Bronchus fibroblast of lung (primary cell): ENCODE results near the gene HSPA6. TPM values are rescaled to one million over a fixed set of nuclear protein-coding genes. Genes with fewer than 3 reads are reported as not detected.

Experiments used
- total RNA-seq: library from RNA; depleted of rRNA; stranded (reverse); fragments of >200 nt; gene quantifications from 2 replicates; pipeline ENCODE4 v1.2.3, GENCODE V29; 2015

Gene HSPA6
- under 0.01 TPM in 1 of 2 replicates, not detected in the other for total RNA-seq

DNA sequence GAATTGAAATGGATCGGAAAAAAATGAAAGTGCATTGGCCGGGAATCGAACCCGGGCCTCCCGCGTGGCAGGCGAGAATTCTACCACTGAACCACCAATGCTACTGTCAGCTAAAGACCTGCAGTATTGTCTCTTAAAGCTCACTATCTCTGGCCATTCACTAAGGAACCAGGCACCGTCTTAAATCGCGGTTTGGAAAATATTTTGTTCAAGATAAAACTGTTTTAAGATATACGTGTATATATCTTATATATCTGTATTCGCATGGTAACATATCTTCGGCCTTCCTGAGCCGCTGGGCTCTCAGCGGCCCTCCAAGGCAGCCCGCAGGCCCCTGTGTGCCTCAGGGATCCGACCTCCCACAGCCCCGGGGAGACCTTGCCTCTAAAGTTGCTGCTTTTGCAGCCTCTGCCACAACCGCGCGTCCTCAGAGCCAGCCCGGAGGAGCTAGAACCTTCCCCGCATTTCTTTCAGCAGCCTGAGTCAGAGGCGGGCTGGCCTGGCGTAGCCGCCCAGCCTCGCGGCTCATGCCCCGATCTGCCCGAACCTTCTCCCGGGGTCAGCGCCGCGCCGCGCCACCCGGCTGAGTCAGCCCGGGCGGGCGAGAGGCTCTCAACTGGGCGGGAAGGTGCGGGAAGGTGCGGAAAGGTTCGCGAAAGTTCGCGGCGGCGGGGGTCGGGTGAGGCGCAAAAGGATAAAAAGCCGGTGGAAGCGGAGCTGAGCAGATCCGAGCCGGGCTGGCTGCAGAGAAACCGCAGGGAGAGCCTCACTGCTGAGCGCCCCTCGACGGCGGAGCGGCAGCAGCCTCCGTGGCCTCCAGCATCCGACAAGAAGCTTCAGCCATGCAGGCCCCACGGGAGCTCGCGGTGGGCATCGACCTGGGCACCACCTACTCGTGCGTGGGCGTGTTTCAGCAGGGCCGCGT, at the start of gene HSPA6:
TSS of gene HSPA6 (plus strand) at position 724 of the 925 bp plus-strand sequence. CDS start at position 843, 119 bp downstream.

DNA sequence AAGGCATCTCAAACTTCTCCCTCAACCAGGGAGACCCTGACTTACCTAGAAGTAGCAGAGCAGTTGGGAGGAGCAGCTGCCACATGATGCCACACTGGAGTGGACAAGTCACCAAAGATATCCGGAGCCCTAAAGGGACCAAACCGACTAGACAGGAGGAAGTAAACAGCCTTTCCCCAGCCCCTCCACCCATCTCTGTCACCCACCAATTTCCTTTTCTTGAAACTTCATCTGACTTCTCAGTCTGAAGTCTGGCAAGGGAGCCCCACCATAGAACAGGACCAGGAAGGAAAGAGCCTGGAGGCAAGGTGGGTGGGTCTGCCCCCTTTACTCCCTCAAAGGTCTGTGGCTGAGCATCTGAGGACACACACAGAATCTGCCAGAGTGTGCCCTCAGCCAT, 25.3 kb downstream of the HSPA6 start, which contains the start of gene FCGR3A:
TSS of gene FCGR3A (minus strand) at position 167 of the 400 bp plus-strand sequence. CDS start at position 85, 82 bp downstream.

Other genes starting within 250 kb of the HSPA6 start
- gene MPZ, start 214.6 kb upstream of the HSPA6 start, total RNA-seq: 1.2 and 1.3 TPM in 2 replicates
- gene SDHC, start 210.2 kb upstream of the HSPA6 start, total RNA-seq: 30.8 and 40.6 TPM in 2 replicates
- gene CFAP126, start 156.7 kb upstream of the HSPA6 start, total RNA-seq: not detected in 2 replicates
- gene FCGR2A, start 19.1 kb upstream of the HSPA6 start, total RNA-seq: not detected in 2 replicates
- gene FCGR3A, start 25.3 kb downstream of the HSPA6 start, total RNA-seq: not detected in 2 replicates
- not detected in 2 replicates for gene FCGR3B, start 106.6 kb downstream of the HSPA6 start, total RNA-seq
- not detected in 2 replicates for gene FCGR2B, start 138.6 kb downstream of the HSPA6 start, total RNA-seq
- gene FCRLA, start 182.7 kb downstream of the HSPA6 start, total RNA-seq: 0.15 and 0.34 TPM in 2 replicates
- 2.1 and 2.4 TPM in 2 replicates for gene FCRLB, start 197.0 kb downstream of the HSPA6 start, total RNA-seq
- gene DUSP12, start 225.2 kb downstream of the HSPA6 start, total RNA-seq: 27.1 and 30.9 TPM in 2 replicates
- 14.9 and 17.8 TPM in 2 replicates for gene ATF6, start 241.8 kb downstream of the HSPA6 start, total RNA-seq